ENCODE data around the gene RTN4. TPM values are rescaled to one million over a fixed set of nuclear protein-coding genes. Genes with fewer than 3 reads are reported as not detected.
"Not testable (repeated sequence)": the region's sequence is repeated elsewhere in the genome, so short reads cannot be mapped to it uniquely, and the experiment has no call there.

RTN4 gene
- total RNA-seq, 2 experiments from 2014 or later, result 86.5 to 90.7 TPM

- Mint-ChIP-seq H3K4me3 (no peak overlapping the region), H3K27me3 (no peaks in the 10 kb centered on the region), H3K9me3 (peaks cover 2% of the 10 kb centered on the region), H3K27ac (no peak overlapping the region), H3K36me3 (peaks cover 4% of the 10 kb centered on the region), H3K4me1 (peaks cover 54% of the 10 kb centered on the region)
- DNase-seq, result no peak
These were observed 38.2 kb downstream of the RTN4 start for GRCh38 chr2:55011831-55012671.

GRCh38 chr2:55010915-55011314 is 39.3 kb downstream of the RTN4 start:
- no peak overlapping the region for H3K4me3 Mint-ChIP-seq
- H3K9me3 Mint-ChIP-seq, result peaks cover 2% of the 10 kb centered on the region
- peaks cover 64% of the 10 kb centered on the region for H3K4me1 Mint-ChIP-seq
- H3K27me3 Mint-ChIP-seq, result no peaks in the 10 kb centered on the region
- DNase-seq, result no peak
- H3K27ac Mint-ChIP-seq, result no peak overlapping the region
- peaks cover 4% of the 10 kb centered on the region for H3K36me3 Mint-ChIP-seq

GRCh38 chr2:55010149-55010591 is 40.1 kb downstream of the RTN4 start:
- H3K27me3 Mint-ChIP-seq, result no peaks in the 10 kb centered on the region
- H3K4me3 Mint-ChIP-seq, result peak overlapping the region; percentile 78
- H3K27ac Mint-ChIP-seq, result peak overlapping the region; percentile 64
- peaks cover 2% of the 10 kb centered on the region for H3K36me3 Mint-ChIP-seq
- DNase-seq, result peak; percentile 29
- no peaks in the 10 kb centered on the region for H3K9me3 Mint-ChIP-seq
- peaks cover 64% of the 10 kb centered on the region for H3K4me1 Mint-ChIP-seq

- Mint-ChIP-seq H3K36me3 (no peaks in the 10 kb centered on the region), H3K4me3 (peak overlapping the region; percentile 78), H3K4me1 (peaks cover 59% of the 10 kb centered on the region), H3K27ac (peak overlapping the region; percentile 64), H3K27me3 (no peaks in the 10 kb centered on the region), H3K9me3 (no peaks in the 10 kb centered on the region)
- no peak for DNase-seq
These were observed 40.8 kb downstream of the RTN4 start for GRCh38 chr2:55009277-55010060.

GRCh38 chr2:55006306-55006705 is 43.9 kb downstream of the RTN4 start:
- Mint-ChIP-seq H3K4me3 (no peak overlapping the region), H3K27ac (no peak overlapping the region)

GRCh38 chr2:55003706-55004639 is 46.3 kb downstream of the RTN4 start:
- Mint-ChIP-seq H3K4me3 (no peak overlapping the region), H3K9me3 (no peaks in the 10 kb centered on the region), H3K27ac (no peak overlapping the region), H3K4me1 (peaks cover 46% of the 10 kb centered on the region), H3K27me3 (no peaks in the 10 kb centered on the region), H3K36me3 (no peaks in the 10 kb centered on the region)
- no peak for DNase-seq

More at GRCh38 chr2:55006306-55006705, 43.9 kb downstream of the RTN4 start:
- Mint-ChIP-seq H3K27me3 (no peaks in the 10 kb centered on the region), H3K9me3 (no peaks in the 10 kb centered on the region), H3K4me1 (peaks cover 49% of the 10 kb centered on the region), H3K36me3 (no peaks in the 10 kb centered on the region)
- DNase-seq, result no peak

- Mint-ChIP-seq H3K4me3 (no peak overlapping the region), H3K4me1 (peaks cover 52% of the 10 kb centered on the region), H3K27ac (no peak overlapping the region), H3K9me3 (no peaks in the 10 kb centered on the region), H3K36me3 (no peaks in the 10 kb centered on the region), H3K27me3 (no peaks in the 10 kb centered on the region)
- DNase-seq, result no peak
These were observed 48.5 kb downstream of the RTN4 start for GRCh38 chr2:55001716-55002115.

- H3K4me1 Mint-ChIP-seq, result peaks cover 57% of the 10 kb centered on the region
- H3K27ac Mint-ChIP-seq, result no peak overlapping the region
- DNase-seq, result no peak
- no peak overlapping the region for H3K4me3 Mint-ChIP-seq
- no peaks in the 10 kb centered on the region for H3K27me3 Mint-ChIP-seq
- H3K36me3 Mint-ChIP-seq, result peaks cover 6% of the 10 kb centered on the region
- H3K9me3 Mint-ChIP-seq, result no peaks in the 10 kb centered on the region
These were observed 49.9 kb downstream of the RTN4 start for GRCh38 chr2:55000341-55000740.

GRCh38 chr2:54999182-54999581 is 51.1 kb downstream of the RTN4 start:
- peaks cover 6% of the 10 kb centered on the region for H3K36me3 Mint-ChIP-seq
- peaks cover 64% of the 10 kb centered on the region for H3K4me1 Mint-ChIP-seq
- H3K9me3 Mint-ChIP-seq, result no peaks in the 10 kb centered on the region
- H3K27me3 Mint-ChIP-seq, result no peaks in the 10 kb centered on the region
- DNase-seq, result no peak
- H3K27ac Mint-ChIP-seq, result no peak overlapping the region
- H3K4me3 Mint-ChIP-seq, result no peak overlapping the region

GRCh38 chr2:54997826-54998225 is 52.4 kb downstream of the RTN4 start:
- peaks cover 67% of the 10 kb centered on the region for H3K4me1 Mint-ChIP-seq
- H3K27me3 Mint-ChIP-seq, result no peaks in the 10 kb centered on the region
- H3K9me3 Mint-ChIP-seq, result no peaks in the 10 kb centered on the region
- no peak for DNase-seq
- no peak overlapping the region for H3K27ac Mint-ChIP-seq
- peaks cover 12% of the 10 kb centered on the region for H3K36me3 Mint-ChIP-seq
- no peak overlapping the region for H3K4me3 Mint-ChIP-seq

GRCh38 chr2:54995553-54995952 is 54.7 kb downstream of the RTN4 start:
- H3K4me3 Mint-ChIP-seq, result no peak overlapping the region
- DNase-seq, result no peak
- no peaks in the 10 kb centered on the region for H3K9me3 Mint-ChIP-seq
- peaks cover 12% of the 10 kb centered on the region for H3K36me3 Mint-ChIP-seq
- H3K4me1 Mint-ChIP-seq, result peaks cover 58% of the 10 kb centered on the region
- H3K27me3 Mint-ChIP-seq, result no peaks in the 10 kb centered on the region
- no peak overlapping the region for H3K27ac Mint-ChIP-seq

GRCh38 chr2:54990694-54991093 is 59.6 kb downstream of the RTN4 start:
- H3K4me3 Mint-ChIP-seq, DNase-seq, H3K9me3 Mint-ChIP-seq, H3K27me3 Mint-ChIP-seq, H3K27ac Mint-ChIP-seq: not testable (repeated sequence)
- Mint-ChIP-seq H3K36me3 (peaks cover 14% of the 10 kb centered on the region), H3K4me1 (peaks cover 26% of the 10 kb centered on the region)

- Mint-ChIP-seq H3K4me3 (no peak overlapping the region), H3K9me3 (no peaks in the 10 kb centered on the region), H3K27ac (no peak overlapping the region), H3K36me3 (peaks cover 16% of the 10 kb centered on the region), H3K27me3 (no peaks in the 10 kb centered on the region), H3K4me1 (peaks cover 21% of the 10 kb centered on the region)
- no peak for DNase-seq
These were observed 61.6 kb downstream of the RTN4 start for GRCh38 chr2:54988612-54989011.

- Mint-ChIP-seq H3K4me3 (no peak overlapping the region), H3K4me1 (peaks cover 22% of the 10 kb centered on the region), H3K36me3 (peaks cover 20% of the 10 kb centered on the region), H3K27ac (no peak overlapping the region), H3K9me3 (no peaks in the 10 kb centered on the region), H3K27me3 (no peaks in the 10 kb centered on the region)
- no peak for DNase-seq
These were observed 64.0 kb downstream of the RTN4 start for GRCh38 chr2:54986264-54986663.

Data from activated naive CD8-positive, alpha-beta T cell treated with anti-CD3 and anti-CD28 coated beads for 36 hours (primary cell).